T-helper 17 cell (primary cell): ENCODE measurements around the gene GRIK3. TPM values are rescaled to one million over a fixed set of nuclear protein-coding genes. Genes with fewer than 3 reads are reported as not detected.

Source experiments
- ATAC-seq: fragments of 150-1000 bp; cut with Tn5 transposase; 2 replicates; pipeline ENCODE4 v1.10.0; 2021; ENCODE audit warnings: mild to moderate bottlenecking, moderate library complexity
- DNase-seq, 3 donors: peaks; one replicate each; pipeline versions ENCODE4 v3.0.0 to v3.0.0-alpha.2; 2020 to 2021
- H3K9me3 ChIP-seq: one replicate; pipeline ENCODE4 v1.7.0; 2013; ENCODE audit warnings: low read length, mild to moderate bottlenecking; ENCODE audit not compliant: control insufficient read depth, poor library complexity, severe bottlenecking
- H3K27ac Mint-ChIP-seq: one replicate; pipeline ENCODE4 v1.8.0; 2022; ENCODE audit warnings: mild to moderate bottlenecking, moderate library complexity, mixed read lengths
- H3K27me3 Mint-ChIP-seq: one replicate; pipeline ENCODE4 v1.8.0; 2022; ENCODE audit warnings: mixed read lengths
- H3K36me3 Mint-ChIP-seq: one replicate; pipeline ENCODE4 v1.8.0; 2022; ENCODE audit warnings: low read depth, mixed read lengths
- H3K4me1 Mint-ChIP-seq: one replicate; pipeline ENCODE4 v1.8.0; 2022; ENCODE audit warnings: mild to moderate bottlenecking, mixed read lengths
- H3K4me3 Mint-ChIP-seq: one replicate; pipeline ENCODE4 v1.8.0; 2022; ENCODE audit warnings: mild to moderate bottlenecking, moderate library complexity, mixed read lengths
- total RNA-seq, 4 donors: library from RNA in 2 of 4; stranded (reverse) in 2 of 4; gene quantifications; one replicate each; pipeline ENCODE4 v1.2.3 and lab custom pipeline; 2022 to 2026

Gene GRIK3
- total RNA-seq, 2 donors from 2014 or later = not detected

- DNase-seq = no peak
- Mint-ChIP-seq H3K4me3 (no peak overlapping the region), H3K4me1 (peaks cover 3% of the 10 kb centered on the region), H3K27me3 (peaks cover 86% of the 10 kb centered on the region), H3K36me3 (peaks cover 9% of the 10 kb centered on the region), H3K27ac (no peak overlapping the region)
- no peaks in the 10 kb centered on the region for H3K9me3 ChIP-seq
- no peak for ATAC-seq
Measured at GRCh38 chr1:37038227-37039093, 4.1 kb upstream of the GRIK3 start.

GRCh38 chr1:37037690-37038089 lies 3.4 kb upstream of the GRIK3 start:
- Mint-ChIP-seq H3K36me3 (peaks cover 9% of the 10 kb centered on the region), H3K4me3 (no peak overlapping the region), H3K27me3 (peaks cover 79% of the 10 kb centered on the region), H3K27ac (no peak overlapping the region), H3K4me1 (peaks cover 3% of the 10 kb centered on the region)
- DNase-seq (no peak), ATAC-seq (no peak)
- H3K9me3 ChIP-seq = no peaks in the 10 kb centered on the region

GRCh38 chr1:37036667-37037053 lies 2.3 kb upstream of the GRIK3 start:
- no peak for DNase-seq
- no peak overlapping the region for H3K4me3 Mint-ChIP-seq
- H3K27ac Mint-ChIP-seq = no peak overlapping the region
- peaks cover 3% of the 10 kb centered on the region for H3K4me1 Mint-ChIP-seq
- no peak for ATAC-seq
- H3K9me3 ChIP-seq = no peaks in the 10 kb centered on the region
- peaks cover 79% of the 10 kb centered on the region for H3K27me3 Mint-ChIP-seq
- H3K36me3 Mint-ChIP-seq = peaks cover 9% of the 10 kb centered on the region

- Mint-ChIP-seq H3K27ac (no peak overlapping the region), H3K27me3 (peaks cover 79% of the 10 kb centered on the region), H3K4me1 (peaks cover 3% of the 10 kb centered on the region), H3K36me3 (peaks cover 11% of the 10 kb centered on the region), H3K4me3 (no peak overlapping the region)
- DNase-seq (no peak), ATAC-seq (no peak)
- no peaks in the 10 kb centered on the region for H3K9me3 ChIP-seq
Measured at GRCh38 chr1:37035796-37036666, 1.7 kb upstream of the GRIK3 start.

- H3K4me1 Mint-ChIP-seq = peaks cover 3% of the 10 kb centered on the region
- H3K9me3 ChIP-seq = no peaks in the 10 kb centered on the region
- ATAC-seq (no peak), DNase-seq (no peak)
- H3K27me3 Mint-ChIP-seq = peaks cover 79% of the 10 kb centered on the region
- peaks cover 10% of the 10 kb centered on the region for H3K36me3 Mint-ChIP-seq
- H3K27ac Mint-ChIP-seq = no peak overlapping the region
- peak overlapping the region; percentile 19 for H3K4me3 Mint-ChIP-seq
Measured at GRCh38 chr1:37035014-37035691, 838 bp upstream of the GRIK3 start.

- no peak for DNase-seq
- Mint-ChIP-seq H3K27ac (no peak overlapping the region), H3K27me3 (peaks cover 79% of the 10 kb centered on the region), H3K4me1 (peaks cover 3% of the 10 kb centered on the region), H3K36me3 (peaks cover 6% of the 10 kb centered on the region), H3K4me3 (no peak overlapping the region)
- no peaks in the 10 kb centered on the region for H3K9me3 ChIP-seq
- ATAC-seq = no peak
Measured at GRCh38 chr1:37033355-37034101, 787 bp downstream of the GRIK3 start.

- H3K4me1 Mint-ChIP-seq = peaks cover 3% of the 10 kb centered on the region
- H3K27ac Mint-ChIP-seq = no peak overlapping the region
- H3K27me3 Mint-ChIP-seq = peaks cover 75% of the 10 kb centered on the region
- ATAC-seq (no peak), DNase-seq (no peak)
- H3K4me3 Mint-ChIP-seq = no peak overlapping the region
- peaks cover 6% of the 10 kb centered on the region for H3K36me3 Mint-ChIP-seq
- H3K9me3 ChIP-seq = no peaks in the 10 kb centered on the region
Measured at GRCh38 chr1:37032660-37033354, 1.5 kb downstream of the GRIK3 start.

GRCh38 chr1:37031871-37032270 lies 2.4 kb downstream of the GRIK3 start:
- DNase-seq (no peak), ATAC-seq (no peak)
- H3K4me3 Mint-ChIP-seq = no peak overlapping the region
- H3K27me3 Mint-ChIP-seq = peaks cover 75% of the 10 kb centered on the region
- H3K4me1 Mint-ChIP-seq = peaks cover 3% of the 10 kb centered on the region
- H3K36me3 Mint-ChIP-seq = peaks cover 6% of the 10 kb centered on the region
- H3K27ac Mint-ChIP-seq = no peak overlapping the region
- H3K9me3 ChIP-seq = no peaks in the 10 kb centered on the region

GRCh38 chr1:37031429-37031828 lies 2.9 kb downstream of the GRIK3 start:
- Mint-ChIP-seq H3K27me3 (peaks cover 75% of the 10 kb centered on the region), H3K36me3 (peaks cover 6% of the 10 kb centered on the region), H3K27ac (no peak overlapping the region), H3K4me1 (peaks cover 3% of the 10 kb centered on the region), H3K4me3 (no peak overlapping the region)
- H3K9me3 ChIP-seq = no peaks in the 10 kb centered on the region
- ATAC-seq (no peak), DNase-seq (no peak)

GRCh38 chr1:37028981-37029617 lies 5.2 kb downstream of the GRIK3 start:
- ATAC-seq (no peak), DNase-seq (no peak)
- peaks cover 3% of the 10 kb centered on the region for H3K36me3 Mint-ChIP-seq
- H3K9me3 ChIP-seq = no peaks in the 10 kb centered on the region
- H3K27me3 Mint-ChIP-seq = peaks cover 71% of the 10 kb centered on the region
- no peak overlapping the region for H3K27ac Mint-ChIP-seq
- H3K4me3 Mint-ChIP-seq = no peak overlapping the region
- no peaks in the 10 kb centered on the region for H3K4me1 Mint-ChIP-seq

- Mint-ChIP-seq H3K36me3 (no peaks in the 10 kb centered on the region), H3K4me3 (no peak overlapping the region), H3K4me1 (no peaks in the 10 kb centered on the region), H3K27ac (no peak overlapping the region), H3K27me3 (peaks cover 20% of the 10 kb centered on the region)
- ATAC-seq (no peak), DNase-seq (no peak)
- H3K9me3 ChIP-seq = no peaks in the 10 kb centered on the region
Measured at GRCh38 chr1:37021502-37021901, 12.8 kb downstream of the GRIK3 start.
